Superior temporal gyrus (tissue), 1 donor: ENCODE measurements around the gene THSD4.

Experiments
- DNase-seq: peaks from one replicate; pipeline ENCODE4 v3.0.0-alpha.2; 2016; ENCODE audit errors: extremely low spot score

Gene THSD4

DNA sequence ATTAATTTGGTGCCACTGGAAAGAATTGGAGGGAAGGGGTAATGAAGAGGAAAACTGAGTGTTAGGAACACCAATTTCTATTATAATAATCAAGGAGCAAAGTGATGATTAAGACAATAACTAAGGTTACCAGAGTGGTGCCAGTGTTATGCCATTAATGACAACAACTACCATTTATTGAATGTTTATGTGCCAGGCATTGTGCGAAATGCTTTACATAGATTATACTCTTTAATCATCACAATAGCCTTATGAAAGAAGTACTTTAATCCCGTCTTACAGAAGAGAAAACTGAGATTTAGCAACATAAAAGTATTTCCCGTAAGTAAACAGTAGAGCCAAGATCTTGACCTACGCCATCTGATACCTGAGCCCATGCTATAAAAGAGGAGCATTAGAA, 507.8 kb downstream of the THSD4 start:
- DNase-seq: no peak

DNA sequence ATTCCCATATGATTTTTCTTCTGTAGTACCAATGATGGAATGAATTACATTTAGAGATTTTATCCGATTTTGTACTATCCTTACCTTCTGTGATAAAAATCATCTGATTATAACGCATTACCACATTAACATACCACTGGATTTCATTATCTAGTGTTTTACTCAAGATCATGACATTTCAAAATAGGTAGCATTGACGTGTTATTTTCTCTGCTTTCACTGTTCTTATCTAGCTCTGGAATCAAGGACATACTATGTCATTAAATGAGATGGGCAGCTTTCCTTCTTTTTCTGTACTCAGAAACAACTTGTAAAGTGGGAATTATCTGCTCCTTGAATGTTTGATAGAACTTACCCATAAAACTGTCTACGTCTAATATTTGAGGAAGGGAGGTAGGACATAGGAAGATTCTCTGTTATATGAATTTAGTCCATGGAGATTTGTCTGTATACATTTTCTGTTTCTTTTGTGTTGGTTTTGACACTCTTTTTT, 511.4 kb downstream of the THSD4 start:
- DNase-seq: no peak

DNA sequence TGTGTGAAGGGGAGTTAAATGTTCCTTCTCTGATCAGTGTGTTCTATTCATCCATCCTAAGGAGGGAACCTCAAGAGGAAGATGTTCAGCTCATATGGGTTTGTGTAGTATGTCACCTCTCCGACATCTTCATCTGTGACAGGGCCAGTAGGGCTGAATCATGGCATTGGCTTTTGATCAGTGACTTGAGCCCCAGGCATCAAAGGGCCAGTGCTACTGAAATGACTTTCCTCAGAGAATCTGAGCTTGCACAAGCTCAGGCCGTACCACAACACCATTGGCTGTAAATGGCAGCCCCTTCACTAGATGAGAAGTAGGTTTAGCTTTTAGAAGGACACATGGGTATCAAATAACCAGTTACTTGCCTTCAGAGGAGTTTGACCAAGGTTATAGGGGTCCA, 511.9 kb downstream of the THSD4 start:
- DNase-seq: no peak

DNA sequence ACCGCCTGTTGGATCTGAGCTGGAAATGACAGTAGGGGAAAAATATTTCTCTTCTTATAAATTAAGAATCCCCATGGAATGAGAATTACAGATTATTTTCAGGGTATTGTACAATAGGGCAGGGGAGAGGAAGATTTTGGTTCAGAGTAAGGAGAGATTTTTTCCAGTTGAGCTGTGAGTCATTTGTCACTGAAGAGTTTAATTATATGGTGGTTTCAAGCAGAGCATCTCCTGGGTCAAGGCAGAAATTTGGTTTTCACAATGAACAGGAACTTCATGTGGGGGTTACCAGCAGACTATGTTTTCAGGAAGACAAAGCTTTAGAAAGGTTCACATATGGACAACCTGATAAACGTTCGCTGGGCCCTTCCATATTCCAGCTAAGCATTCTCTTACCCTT, 512.3 kb downstream of the THSD4 start:
- no peak for DNase-seq

DNA sequence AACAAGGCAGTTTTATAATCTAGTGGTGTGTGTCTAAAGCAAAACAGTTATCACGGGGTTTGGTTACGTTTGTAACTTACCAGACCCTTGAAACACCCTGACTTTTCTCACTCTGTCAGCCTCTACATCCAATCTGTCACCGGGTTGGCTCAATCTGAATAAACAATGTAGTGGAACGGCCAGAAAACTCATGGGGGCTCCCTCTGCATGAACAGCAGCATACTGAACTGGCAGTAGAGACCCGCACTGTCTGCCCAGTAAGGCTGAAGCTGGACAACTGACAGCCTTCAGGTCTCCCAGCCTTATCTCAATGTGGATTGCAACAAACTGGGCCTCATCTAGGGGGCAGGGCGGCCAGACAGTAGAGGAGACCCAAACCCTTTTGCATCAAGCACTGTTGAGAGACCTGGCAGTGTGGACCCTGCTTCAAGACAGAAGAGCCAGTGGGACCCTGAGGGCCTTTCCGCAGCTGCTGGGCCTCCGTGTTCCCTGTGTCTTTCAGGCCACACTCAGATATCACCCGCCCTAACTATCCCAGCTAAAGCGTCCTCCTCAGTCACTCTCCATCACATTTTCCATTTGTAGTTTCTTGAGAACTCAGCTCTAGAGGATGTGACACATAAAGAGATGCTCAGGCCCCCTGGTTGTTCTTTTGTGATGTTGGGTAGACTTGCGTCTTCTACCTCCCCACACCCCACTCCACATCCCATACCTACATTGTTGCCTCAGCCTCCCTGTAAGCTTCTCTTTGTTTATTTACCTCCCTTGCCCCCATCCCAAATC, 513.9 kb downstream of the THSD4 start:
- DNase-seq: no peak

DNA sequence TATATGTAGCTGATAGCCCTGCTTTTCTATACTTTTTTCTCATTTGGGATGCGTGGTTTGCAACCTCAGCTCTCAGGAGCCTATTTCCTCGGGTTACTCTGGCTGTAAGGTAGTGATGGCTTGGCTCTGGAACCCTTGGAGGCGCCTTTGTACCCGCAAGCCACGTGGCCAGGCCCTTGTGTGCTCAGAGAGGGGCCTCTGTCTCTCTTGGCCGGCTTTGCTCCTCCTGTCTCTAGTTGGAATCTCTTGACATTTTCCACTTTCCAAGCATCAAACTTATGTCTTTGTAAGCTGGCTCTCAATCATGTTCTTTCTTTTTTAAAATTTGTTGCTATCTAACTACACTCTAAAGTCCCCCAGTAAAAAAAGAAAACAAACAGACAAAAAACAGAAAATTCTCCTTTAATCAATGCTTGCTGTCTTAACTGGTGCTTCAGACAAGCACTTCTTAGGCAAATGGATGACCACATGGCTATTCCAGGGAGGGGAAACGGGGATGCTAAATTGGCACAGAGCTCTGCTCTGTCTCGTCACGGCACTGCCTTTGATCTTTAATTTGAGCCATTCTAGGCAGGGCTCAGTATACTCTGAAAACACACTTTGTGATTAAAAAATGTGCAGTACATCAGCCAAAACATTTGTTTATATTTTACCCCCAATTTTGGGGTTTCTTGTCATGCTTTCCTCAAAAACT, 514.7 kb downstream of the THSD4 start:
- no peak for DNase-seq

DNA sequence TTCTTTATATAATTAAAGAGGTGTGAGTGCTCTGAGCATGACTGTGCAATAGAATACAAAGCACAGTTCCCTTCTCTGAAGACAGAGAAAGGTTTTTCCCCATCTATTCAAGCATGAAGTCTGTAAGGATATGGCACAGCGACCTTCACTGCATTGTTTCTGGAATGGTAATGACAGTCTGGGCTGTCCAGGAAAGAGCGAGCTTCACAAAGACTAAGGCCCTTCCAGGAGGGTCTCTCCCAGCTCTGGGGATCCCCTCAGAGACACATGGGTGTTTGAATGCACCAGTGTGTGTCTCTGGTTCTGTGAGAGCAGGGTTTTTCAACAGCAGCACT, 515.2 kb downstream of the THSD4 start:
- DNase-seq: no peak

DNA sequence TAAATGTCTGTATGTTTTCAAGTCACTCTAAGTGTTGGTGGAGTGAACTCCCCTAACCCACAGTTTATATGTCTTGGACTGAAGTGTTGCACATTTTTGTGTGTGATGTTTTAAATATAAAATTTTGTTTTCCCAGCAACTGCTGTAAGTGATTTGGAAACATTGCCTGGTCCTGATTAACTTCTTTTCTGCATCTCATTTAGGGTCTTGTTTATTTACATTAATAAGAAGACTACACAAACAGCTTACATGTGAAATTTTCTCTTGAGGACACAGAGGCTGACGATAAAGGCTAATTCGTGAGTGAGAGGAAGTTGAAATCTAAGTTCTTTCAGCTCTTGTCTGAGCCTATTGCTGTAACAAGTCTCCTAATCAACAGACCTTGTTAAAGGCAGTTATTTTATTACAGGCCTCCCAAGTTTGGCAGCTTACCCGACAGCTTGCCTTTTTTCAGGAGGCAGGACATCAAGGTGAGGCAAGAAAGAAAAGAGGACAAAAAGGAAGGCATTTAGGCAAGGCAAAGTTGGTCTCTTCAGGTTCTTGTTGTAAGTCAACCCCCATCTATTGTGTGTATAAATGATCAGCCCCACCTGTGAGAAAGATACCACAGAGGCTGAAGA, 517.4 kb downstream of the THSD4 start:
- DNase-seq: no peak

DNA sequence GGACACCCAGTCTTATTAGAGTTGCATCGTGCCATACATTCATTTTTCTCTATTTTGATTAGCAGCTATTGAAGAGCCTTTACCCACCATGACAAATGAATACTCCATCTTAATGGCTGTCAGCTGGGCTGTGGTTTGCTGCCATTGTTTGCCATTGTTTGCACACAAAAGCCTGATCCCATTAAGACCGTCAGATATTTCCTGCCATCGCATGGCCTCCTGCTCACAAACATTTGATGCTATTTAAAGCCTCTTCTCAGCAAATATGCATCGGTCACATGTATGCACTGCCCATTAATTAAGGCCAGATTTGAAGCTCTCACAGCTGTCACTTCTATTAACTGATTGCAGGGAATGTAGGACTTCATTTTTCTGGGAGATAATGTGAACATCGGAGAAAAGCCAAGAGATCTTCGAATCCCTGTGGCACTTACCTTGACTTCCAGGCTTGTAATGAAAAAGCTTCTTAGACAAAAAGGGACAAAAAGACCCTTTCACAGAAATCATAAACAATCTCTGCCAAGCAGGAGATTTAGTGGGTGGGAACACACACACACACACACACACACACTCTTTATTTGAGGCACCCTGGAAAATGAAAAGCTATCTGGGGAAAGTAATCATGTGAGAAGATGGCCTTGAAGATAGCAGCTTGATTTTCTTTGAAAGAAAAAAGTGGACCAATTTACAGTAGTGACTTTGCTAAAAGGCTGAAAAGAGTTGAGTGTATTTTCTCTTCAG, 519.7 kb downstream of the THSD4 start:
- no peak for DNase-seq

DNA sequence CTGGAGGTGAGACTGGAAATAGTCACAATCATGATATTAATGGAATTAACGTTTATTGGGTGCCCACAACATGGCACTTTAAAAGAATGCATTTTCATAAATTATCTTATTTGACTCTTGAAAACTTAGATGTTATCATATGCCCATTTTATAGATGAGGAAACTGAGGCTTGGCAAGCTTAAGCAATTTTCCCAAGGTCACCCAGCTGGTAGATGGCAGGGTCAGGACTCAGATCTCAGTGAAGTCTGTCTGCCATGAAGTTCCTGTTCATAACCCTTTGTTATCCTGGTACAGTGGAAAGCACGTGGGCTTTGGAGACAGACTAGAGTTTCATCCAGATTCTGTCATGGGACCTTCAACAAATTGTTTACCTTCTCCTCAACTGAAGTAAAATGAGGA, 520.5 kb downstream of the THSD4 start:
- no peak for DNase-seq

DNA sequence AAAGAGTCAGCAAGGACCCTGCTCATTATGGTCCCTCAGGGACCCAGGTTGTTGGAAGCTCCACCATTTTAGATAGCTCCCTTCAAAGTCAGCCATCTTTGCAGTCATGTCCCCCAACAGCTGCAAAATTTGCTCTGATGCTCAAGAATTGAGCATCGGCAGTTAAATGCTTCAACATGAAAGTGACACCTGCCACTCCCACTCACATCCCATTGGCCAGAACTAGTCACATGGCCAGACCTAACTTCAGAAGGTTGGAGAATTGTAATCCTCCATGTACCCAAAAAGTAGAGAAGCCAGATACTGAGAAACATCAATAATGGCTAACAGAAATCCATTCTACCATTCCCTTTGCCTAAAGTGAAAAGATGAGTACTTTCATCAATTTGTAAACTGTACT, 523.6 kb downstream of the THSD4 start:
- DNase-seq: no peak

DNA sequence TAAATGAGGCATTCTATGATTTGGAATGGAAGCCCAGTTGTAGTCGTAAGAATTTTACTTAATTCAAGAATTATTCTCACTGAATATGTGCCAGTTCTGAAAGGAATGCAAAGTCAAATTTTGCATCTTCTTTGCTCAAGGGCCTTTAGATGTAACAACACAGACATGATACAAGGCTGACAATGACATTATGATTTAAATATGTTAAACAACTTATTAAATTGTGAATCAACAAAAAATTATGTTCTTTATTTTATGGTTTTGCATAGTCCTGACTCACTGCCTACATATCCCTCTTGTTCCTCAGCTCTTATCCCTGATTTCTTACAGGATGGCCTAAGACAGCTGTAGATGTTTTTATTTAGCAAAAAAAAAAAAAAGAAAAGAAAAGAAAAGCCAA, 524.2 kb downstream of the THSD4 start:
- DNase-seq: no peak

DNA sequence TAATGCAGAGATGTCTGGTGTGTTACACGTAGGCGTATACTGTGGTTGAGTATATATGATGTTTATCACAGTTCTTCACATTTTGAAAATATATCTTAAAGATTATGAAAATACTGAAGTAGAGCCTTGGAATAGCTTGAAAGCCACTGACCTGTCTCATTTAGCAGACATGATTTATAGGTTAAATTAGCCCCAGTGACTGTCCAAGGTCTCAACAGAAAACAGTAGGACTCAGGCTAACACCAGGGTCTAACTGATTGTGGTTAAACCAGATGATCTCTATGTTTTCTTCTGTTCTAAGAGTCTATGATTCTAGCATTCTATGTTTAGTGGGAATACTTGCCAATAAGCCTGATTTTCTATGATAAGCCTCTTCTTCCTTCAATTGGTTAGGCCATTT, 528.6 kb downstream of the THSD4 start:
- no peak for DNase-seq

DNA sequence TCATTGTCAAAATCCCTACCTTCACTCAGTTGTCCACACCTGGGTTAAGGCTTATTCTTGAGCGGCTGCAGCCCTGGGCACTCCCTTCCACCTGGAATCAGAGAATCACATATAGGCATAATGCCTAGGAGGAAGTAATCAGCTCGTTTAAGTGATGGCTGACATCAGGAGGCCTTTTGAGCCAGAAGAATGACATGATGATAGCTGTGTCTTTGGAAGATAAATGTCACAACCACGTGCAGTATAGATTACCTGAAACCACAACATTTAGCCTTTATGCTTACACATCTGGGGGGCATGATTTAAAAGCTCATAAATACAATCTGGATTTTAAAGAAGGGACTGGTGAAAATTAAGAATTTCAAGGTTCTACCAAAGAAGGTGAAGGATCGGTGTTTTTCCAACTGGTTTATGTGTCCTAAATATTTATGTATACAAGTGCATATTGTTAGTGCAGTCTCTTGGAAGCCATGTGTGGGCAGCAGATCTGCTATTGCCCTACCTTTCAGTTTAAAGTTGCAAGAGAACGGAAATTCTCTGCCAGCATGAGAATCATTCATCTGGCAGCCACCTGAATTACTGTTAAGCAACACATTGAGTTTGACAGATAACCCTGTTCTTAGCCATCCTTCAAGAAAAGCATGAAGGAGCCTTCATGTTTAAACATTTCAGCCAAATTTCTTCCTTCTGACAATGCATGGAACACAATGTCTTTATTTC, 531.7 kb downstream of the THSD4 start:
- DNase-seq: no peak

DNA sequence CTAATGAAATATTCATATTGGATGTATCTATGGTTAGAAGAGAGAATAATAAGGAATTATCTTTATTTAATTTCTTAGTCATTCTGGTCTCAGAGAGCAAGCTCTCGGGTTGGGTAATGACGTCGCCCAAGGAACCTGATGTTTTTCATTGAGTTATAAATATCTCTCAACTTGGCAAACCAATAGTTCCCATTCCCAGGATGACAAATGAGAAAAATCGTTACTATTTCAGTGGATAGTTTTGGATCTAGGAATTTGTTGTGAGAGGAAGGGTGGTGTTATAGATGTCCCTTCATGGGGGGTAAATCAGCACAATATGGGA, 532.2 kb downstream of the THSD4 start:
- DNase-seq: no peak

DNA sequence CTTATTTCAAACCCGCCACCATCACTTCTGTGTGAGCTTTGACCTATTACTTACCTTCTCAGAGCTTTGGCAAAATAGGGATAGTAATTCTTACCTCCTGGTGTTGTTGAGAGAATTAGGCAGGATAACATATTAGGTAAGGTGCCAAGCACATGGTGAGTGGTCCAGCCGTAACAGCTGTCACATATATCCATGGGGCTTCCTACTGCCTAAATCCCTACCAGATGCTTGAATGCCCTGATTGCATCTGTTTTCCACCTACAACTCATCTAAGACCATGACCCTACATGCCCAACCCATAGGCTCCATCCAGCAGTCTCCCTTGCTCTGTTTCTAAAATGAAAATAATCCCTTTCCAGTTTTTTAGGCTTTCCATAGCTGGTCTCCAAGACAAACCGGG, 532.8 kb downstream of the THSD4 start:
- no peak for DNase-seq

DNA sequence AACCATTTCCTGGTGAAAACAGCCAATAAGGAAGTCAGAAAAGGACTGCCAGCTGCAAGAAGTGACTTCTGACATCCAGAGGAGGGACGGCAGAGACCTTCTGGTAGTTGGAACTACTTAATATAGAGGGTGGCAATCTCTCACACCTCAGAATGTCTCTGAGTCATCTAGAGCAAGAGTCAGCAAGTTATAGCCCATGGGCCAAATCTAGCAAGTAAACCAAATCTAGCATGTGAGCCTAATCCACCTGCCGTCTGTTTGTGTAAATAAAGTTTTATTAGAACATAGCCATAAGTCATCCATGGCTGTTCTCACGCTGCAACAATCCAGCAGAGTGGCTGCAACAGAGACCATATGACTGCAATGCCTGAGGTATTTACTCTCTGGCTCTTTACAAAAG, 534.6 kb downstream of the THSD4 start:
- DNase-seq: no peak

DNA sequence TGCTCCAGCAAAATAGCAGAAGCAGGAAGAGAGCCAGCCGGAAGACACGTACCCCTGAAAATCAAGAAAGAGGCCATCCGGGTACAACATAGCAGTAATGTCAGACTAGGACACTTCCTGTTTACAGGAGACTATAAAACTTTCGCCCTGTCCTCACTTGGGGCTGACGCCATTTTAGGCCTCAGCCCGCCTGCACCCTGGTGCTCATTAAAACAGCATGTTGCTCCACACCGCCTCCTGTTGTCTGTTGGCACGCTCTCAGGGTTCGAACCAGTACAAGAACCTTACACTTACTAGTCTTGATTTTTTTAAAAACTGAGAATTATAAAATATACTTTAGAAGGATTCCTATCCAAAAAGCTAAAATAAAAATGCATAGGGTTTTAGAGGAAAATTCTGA, 535.3 kb downstream of the THSD4 start:
- DNase-seq: no peak

DNA sequence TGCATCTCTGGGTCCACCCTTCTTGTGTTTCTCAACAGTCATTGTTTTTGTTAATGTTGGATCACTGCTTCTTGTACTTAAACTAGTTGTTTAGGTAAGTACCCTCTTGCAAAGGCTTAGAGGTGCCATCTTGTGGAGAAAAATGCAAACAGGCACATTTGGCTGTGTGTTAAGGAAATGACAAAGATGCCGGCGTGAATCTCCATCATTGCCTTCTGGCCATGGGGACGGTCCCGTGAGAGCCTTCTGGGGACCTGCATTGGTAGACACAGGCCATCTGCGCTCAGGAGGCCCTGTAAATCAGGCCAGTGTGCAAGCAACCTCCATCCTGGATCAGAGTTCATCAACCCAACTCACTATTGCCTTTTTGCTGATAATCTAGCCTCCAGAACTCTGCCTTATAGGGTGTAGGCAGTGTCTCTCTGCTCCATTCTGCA, 536.5 kb downstream of the THSD4 start:
- peak; percentile 79 for DNase-seq

DNA sequence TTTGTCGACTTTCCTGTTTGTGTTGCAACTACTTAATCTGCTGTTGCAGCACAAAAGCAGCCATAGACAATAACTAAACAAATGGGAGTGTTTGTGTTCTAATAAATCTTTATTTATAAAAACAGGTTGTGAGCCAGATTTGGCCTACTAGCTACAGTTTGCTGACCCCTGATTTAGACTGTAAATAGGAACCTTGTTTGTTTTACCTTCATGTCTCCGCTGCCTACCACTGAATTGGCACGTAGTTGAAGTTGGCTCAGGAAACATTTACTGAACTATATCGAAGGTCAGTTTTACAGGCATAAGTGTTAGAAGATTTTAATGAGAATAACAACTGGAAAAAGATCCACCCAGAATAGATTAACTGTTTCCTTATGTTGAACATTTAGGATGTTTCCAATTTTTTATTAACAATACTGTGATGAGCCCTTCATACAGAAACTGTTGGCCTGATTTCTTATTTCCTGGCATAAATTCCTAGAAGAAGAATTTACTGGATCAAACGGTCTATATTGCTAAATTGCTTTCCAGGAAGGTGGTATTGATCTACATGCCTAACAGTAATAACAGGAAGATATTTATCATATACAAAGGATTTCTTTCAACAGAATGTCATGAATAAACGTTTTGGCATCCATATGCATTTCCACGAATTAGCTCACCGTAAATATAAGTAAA, 538.9 kb downstream of the THSD4 start:
- no peak for DNase-seq

DNA sequence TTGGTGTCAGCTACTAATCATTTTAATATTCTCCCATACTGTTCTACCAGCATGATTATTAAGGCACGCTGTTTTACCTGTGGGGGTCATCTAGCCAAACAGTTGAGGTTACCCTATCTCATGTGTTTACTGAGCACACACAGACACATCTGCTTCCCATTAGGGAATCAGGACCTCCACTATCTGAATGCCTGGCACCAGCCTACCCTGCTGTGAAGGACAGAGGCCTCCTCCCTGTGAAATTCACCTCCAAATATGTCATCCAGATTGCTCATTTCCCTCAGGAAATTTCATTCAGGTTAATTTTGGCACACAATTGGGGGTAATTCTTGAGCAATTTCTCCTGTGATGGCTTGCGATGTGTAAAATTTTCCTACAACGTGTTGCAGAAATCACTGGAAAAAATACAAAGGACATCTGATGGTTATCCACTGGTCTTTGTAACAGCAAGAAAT, 539.5 kb downstream of the THSD4 start:
- DNase-seq: no peak
